Measurements from ENCODE around the gene LRP1. TPM values are rescaled to one million over a fixed set of nuclear protein-coding genes. Genes with fewer than 3 reads are reported as not detected.

The LRP1 gene
- total and polyA plus RNA-seq, 2 of the 13 experiments (the other 11 are each of a cell fraction or from before 2014, with no cell fraction given), result 14.7 to 30.8 TPM

DNA sequence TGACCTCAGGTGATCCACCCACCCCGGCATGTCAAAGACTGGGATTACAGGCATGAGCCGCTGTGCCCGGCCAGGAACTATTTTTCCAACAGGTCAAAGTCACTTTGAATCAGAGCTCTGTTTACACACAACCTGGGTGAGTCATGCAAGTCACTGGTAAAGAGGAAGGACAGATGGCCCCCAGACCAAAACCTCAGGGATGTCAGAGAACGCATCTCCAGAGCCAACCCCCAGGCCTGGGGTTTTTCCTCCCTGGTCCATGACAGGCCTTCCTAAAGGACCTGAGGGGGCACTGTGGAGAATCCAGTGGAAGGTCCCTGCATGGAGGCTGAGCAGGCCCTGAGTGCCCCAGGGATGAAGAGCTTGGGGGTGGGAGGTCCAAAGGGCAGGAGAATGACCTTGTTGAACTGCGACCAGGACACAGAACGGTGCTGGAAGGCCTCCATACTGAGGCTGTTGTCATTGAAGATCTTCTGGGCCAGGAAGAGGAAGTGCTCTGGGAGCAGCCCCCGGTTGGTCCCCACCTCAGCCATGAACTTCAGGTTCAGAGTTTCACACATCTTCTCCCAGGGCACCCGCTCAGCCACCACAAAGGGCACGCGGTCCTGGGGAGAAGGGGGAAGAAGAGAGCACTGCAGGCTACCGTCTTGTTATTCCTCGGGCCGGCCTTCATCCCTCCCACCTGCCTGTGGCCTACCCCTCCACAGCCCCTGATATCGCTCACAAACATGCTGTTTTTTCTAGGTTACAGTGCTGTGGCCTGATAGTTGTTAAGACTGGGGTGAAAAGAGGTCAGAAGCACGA is 26.2 kb upstream of the LRP1 start (continued):
- no peak; the same call in 1 of the 2 replicates for TF ChIP-seq ZFP37 (CRISPR knock-in tag; IDR thresholded peaks at IDR 0.05; ENCODE audit: borderline replicate concordance)
- TF ChIP-seq NFKB2 (CRISPR knock-in tag; IDR thresholded peaks at IDR 0.05; ENCODE audit: borderline replicate concordance), result peak; percentile 56; the same call in 1 of the 2 replicates
- TF ChIP-seq, protein P1, sequence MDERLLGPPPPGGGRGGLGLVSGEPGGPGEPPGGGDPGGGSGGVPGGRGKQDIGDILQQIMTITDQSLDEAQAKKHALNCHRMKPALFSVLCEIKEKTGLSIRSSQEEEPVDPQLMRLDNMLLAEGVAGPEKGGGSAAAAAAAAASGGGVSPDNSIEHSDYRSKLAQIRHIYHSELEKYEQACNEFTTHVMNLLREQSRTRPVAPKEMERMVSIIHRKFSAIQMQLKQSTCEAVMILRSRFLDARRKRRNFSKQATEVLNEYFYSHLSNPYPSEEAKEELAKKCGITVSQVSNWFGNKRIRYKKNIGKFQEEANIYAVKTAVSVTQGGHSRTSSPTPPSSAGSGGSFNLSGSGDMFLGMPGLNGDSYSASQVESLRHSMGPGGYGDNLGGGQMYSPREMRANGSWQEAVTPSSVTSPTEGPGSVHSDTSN (CRISPR knock-in tag; IDR thresholded peaks at IDR 0.05), result no peak
- peak; percentile 92 for TF ChIP-seq ZFX (CRISPR knock-in tag; IDR thresholded peaks at IDR 0.05; ENCODE audit: low read depth)
- TF ChIP-seq, protein P2, sequence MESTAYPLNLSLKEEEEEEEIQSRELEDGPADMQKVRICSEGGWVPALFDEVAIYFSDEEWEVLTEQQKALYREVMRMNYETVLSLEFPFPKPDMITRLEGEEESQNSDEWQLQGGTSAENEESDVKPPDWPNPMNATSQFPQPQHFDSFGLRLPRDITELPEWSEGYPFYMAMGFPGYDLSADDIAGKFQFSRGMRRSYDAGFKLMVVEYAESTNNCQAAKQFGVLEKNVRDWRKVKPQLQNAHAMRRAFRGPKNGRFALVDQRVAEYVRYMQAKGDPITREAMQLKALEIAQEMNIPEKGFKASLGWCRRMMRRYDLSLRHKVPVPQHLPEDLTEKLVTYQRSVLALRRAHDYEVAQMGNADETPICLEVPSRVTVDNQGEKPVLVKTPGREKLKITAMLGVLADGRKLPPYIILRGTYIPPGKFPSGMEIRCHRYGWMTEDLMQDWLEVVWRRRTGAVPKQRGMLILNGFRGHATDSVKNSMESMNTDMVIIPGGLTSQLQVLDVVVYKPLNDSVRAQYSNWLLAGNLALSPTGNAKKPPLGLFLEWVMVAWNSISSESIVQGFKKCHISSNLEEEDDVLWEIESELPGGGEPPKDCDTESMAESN (CRISPR knock-in tag; conservative IDR thresholded peaks at IDR 0.05), result no peak
- TF ChIP-seq ELF3 (CRISPR knock-in tag; IDR thresholded peaks at IDR 0.05), result peak; percentile 95
- TF ChIP-seq ZNF224 (CRISPR knock-in tag; IDR thresholded peaks at IDR 0.05), result 0 out of 2 replicates have a peak, but pooled peaks have one; percentile 75
- TF ChIP-seq PAF1 (CRISPR knock-in tag; IDR thresholded peaks at IDR 0.05), result no peak
- TF ChIP-seq ZNF576 (CRISPR knock-in tag; IDR thresholded peaks at IDR 0.05), result no peak
- TF ChIP-seq ZNF512 (CRISPR knock-in tag; IDR thresholded peaks at IDR 0.05), result no peak
- peak; percentile 58; the same call in 1 of the 2 replicates for TF ChIP-seq SMAD1 (CRISPR knock-in tag; IDR thresholded peaks at IDR 0.05; ENCODE audit: borderline replicate concordance, low read depth)
- peak; percentile 49 for TF ChIP-seq PRDM10 (CRISPR knock-in tag; IDR thresholded peaks at IDR 0.05; ENCODE audit: low read depth)
- TF ChIP-seq, protein P3, sequence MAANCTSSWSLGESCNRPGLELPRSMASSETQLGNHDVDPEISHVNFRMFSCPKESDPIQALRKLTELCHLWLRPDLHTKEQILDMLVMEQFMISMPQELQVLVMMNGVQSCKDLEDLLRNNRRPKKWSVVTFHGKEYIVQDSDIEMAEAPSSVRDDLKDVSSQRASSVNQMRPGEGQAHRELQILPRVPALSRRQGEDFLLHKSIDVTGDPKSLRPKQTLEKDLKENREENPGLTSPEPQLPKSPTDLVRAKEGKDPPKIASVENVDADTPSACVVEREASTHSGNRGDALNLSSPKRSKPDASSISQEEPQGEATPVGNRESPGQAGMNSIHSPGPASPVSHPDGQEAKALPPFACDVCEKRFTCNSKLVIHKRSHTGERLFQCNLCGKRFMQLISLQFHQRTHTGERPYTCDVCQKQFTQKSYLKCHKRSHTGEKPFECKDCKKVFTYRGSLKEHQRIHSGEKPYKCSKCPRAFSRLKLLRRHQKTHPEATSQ (CRISPR knock-in tag; IDR thresholded peaks at IDR 0.05; ENCODE audit: borderline replicate concordance), result 0 out of 2 replicates have a peak, but pooled peaks have one; percentile 41
- no peak for TF ChIP-seq ZNF597 (CRISPR knock-in tag; IDR thresholded peaks at IDR 0.05)
- TF ChIP-seq ZNF296 (CRISPR knock-in tag; conservative IDR thresholded peaks at IDR 0.05), result no peak
- TF ChIP-seq GPN1 (CRISPR knock-in tag; IDR thresholded peaks at IDR 0.05; ENCODE audit: borderline replicate concordance), result no peak

Data from HepG2 (cell line).